ENCODE data around the gene TUBB2B.

DNA sequence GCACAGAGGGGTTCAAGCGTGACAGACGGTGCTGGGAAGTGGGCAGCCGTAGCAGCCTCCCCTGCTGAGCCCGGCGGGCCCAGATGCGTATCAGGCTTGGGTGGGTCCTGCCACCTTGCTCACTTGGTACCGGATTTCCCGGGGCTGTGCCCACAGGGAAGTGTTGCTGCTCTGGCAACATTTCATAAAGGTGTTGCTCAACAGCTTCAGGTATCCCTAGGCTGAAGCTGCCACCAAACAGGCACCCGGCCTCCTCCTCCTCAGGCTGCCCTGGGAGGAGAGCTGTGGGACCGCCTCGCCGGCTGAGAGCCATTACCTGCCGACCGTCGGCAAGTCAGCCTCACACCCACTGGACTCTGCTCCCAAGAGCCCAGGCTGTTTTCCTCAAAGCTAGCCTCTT is 42.8 kb upstream of the TUBB2B start:
- TF ChIP-seq SP1 (IDR thresholded peaks at IDR 0.05): no peak
- no peak for TF ChIP-seq TARDBP (IDR thresholded peaks at IDR 0.05)
- no peak for TF ChIP-seq FOXM1 (IDR thresholded peaks at IDR 0.05; ENCODE audit: borderline replicate concordance)
- TF ChIP-seq ELF4 (IDR thresholded peaks at IDR 0.05): no peak
- TF ChIP-seq BHLHE40 (IDR thresholded peaks at IDR 0.05; ENCODE audit: borderline replicate concordance): no peak
- TF ChIP-seq ARNT (IDR thresholded peaks at IDR 0.05): no peak
- no peak for TF ChIP-seq FOXA1 (IDR thresholded peaks at IDR 0.05)
- no peak for TF ChIP-seq SUZ12 (IDR thresholded peaks at IDR 0.05)
- TF ChIP-seq ZNF384 (IDR thresholded peaks at IDR 0.05): no peak
- TF ChIP-seq, protein P1, sequence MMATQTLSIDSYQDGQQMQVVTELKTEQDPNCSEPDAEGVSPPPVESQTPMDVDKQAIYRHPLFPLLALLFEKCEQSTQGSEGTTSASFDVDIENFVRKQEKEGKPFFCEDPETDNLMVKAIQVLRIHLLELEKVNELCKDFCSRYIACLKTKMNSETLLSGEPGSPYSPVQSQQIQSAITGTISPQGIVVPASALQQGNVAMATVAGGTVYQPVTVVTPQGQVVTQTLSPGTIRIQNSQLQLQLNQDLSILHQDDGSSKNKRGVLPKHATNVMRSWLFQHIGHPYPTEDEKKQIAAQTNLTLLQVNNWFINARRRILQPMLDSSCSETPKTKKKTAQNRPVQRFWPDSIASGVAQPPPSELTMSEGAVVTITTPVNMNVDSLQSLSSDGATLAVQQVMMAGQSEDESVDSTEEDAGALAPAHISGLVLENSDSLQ (IDR thresholded peaks at IDR 0.05): no peak
- TF ChIP-seq L3MBTL2 (conservative IDR thresholded peaks at IDR 0.05): no peak
